Keratinocyte (primary cell): Measurements from ENCODE around the gene ZBTB32. TPM values are rescaled to one million over a fixed set of nuclear protein-coding genes. Genes with fewer than 3 reads are reported as not detected.
"Not testable (repeated sequence)": the region's sequence is repeated elsewhere in the genome, so short reads cannot be mapped to it uniquely, and the experiment has no call there.

ENCODE experiments used
- DNase-seq: peaks from one replicate; pipeline ENCODE4 v3.0.0-alpha.2; 2011; ENCODE audit warnings: low read depth, missing footprints, low spot score
- FAIRE-seq: peaks from 2 replicates; lab custom pipeline; 2011; peaks lifted over from hg19 to GRCh38; lab: Jason Lieb, UNC
- H2AFZ ChIP-seq: 2 replicates; pipeline ENCODE4 v1.6.0; 2012; ENCODE audit warnings: low read length, control low read depth, inconsistent platforms; ENCODE audit not compliant: control insufficient read depth
- H3K27ac ChIP-seq: 2 replicates; pipeline ENCODE4 v1.5.1; 2011; ENCODE audit warnings: low read length; ENCODE audit not compliant: control insufficient read depth, insufficient read depth
- H3K27me3 ChIP-seq: 3 replicates; pipeline ENCODE4 v1.6.0; 2011; ENCODE audit warnings: low read length; ENCODE audit not compliant: control insufficient read depth, insufficient read depth; ENCODE audit errors: extremely low read depth
- H3K36me3 ChIP-seq, 2 experiments: 2 replicates in 1 of 2; 3 replicates in 1 of 2; pipeline ENCODE4 v1.5.1; 2011; ENCODE audit warnings: low read length in 2 of 2, mild to moderate bottlenecking in 1 of 2; ENCODE audit not compliant: control insufficient read depth in 2 of 2, insufficient read depth in 2 of 2; ENCODE audit errors: extremely low read depth in 1 of 2
- H3K4me1 ChIP-seq: 3 replicates; pipeline ENCODE4 v1.5.1; 2011; ENCODE audit warnings: low read length; ENCODE audit not compliant: control insufficient read depth, insufficient read depth; ENCODE audit errors: extremely low read depth
- H3K4me2 ChIP-seq: 3 replicates; pipeline ENCODE4 v1.6.0; 2011; ENCODE audit warnings: low read depth, low read length; ENCODE audit not compliant: control insufficient read depth, insufficient read depth; ENCODE audit errors: extremely low read depth
- H3K4me3 ChIP-seq, 3 experiments: fragments of 200-600 bp in 1 of 3; sonication (generic) in 1 of 3; 2 replicates in 2 of 3; 3 replicates in 1 of 3; pipeline ENCODE4 v1.5.1; 2011 to 2016; ENCODE audit warnings: low read length in 3 of 3, mild to moderate bottlenecking in 3 of 3, control low read depth in 2 of 3, inconsistent platforms in 1 of 3, low read depth in 1 of 3, mixed read lengths in 1 of 3, mixed run types in 1 of 3, moderate library complexity in 1 of 3; ENCODE audit not compliant: control insufficient read depth in 2 of 3, insufficient read depth in 2 of 3; ENCODE audit errors: extremely low read depth in 1 of 3
- H3K79me2 ChIP-seq: 2 replicates; pipeline ENCODE4 v1.6.0; 2012; ENCODE audit warnings: low read length; ENCODE audit not compliant: control insufficient read depth, insufficient read depth
- H3K9ac ChIP-seq: 3 replicates; pipeline ENCODE4 v1.6.0; 2011; ENCODE audit warnings: low read length; ENCODE audit not compliant: control insufficient read depth, insufficient read depth; ENCODE audit errors: extremely low read depth
- H3K9me1 ChIP-seq: 3 replicates; pipeline ENCODE4 v1.6.0; 2011; ENCODE audit warnings: low read length; ENCODE audit not compliant: control insufficient read depth, insufficient read depth; ENCODE audit errors: extremely low read depth
- H3K9me3 ChIP-seq: 2 replicates; pipeline ENCODE4 v1.5.1; 2012; ENCODE audit warnings: low read depth, low read length; ENCODE audit not compliant: control insufficient read depth
- H4K20me1 ChIP-seq: 3 replicates; pipeline ENCODE4 v1.6.0; 2011; ENCODE audit warnings: low read length; ENCODE audit not compliant: control insufficient read depth, insufficient read depth; ENCODE audit errors: extremely low read depth
- CTCF ChIP-seq, 3 experiments: IDR thresholded peaks in 1 of 3; conservative IDR thresholded peaks in 1 of 3; optimal IDR thresholded peaks in 1 of 3; 2 replicates in 2 of 3; 3 replicates in 1 of 3; pipeline versions ENCODE3 to v1.5.1; 2011; ENCODE audit warnings: low read length in 3 of 3, mild to moderate bottlenecking in 3 of 3, moderate library complexity in 2 of 3, control low read depth in 1 of 3, inconsistent platforms in 1 of 3; ENCODE audit not compliant: insufficient read depth in 2 of 3; ENCODE audit errors: extremely low read depth in 1 of 3
- EZH2 ChIP-seq: IDR thresholded peaks from one replicate; pipeline ENCODE4 v1.6.1; 2012; ENCODE audit warnings: inconsistent platforms, mild to moderate bottlenecking, low read length, moderate library complexity
- dilution Hi-C: fragments of 300-500 bp; cut with MboI; formaldehyde crosslinking; loops from one replicate; pipeline ENCODE4 v1.7.0; 2020; ENCODE audit warnings: low sequenced_read_pairs; ENCODE audit not compliant: extremely low pct_ligation_motif_present
- polyA plus RNA-seq, 5 experiments: library from polyadenylated mRNA; depleted of rRNA in 3 of 5; stranded (reverse) in 3 of 5; stranded (forward) in 1 of 5; unstranded in 1 of 5; fragments of >200 nt; gene quantifications; 1 replicate in 1 of 5; 2 replicates in 3 of 5; 3 replicates in 1 of 5; pipeline versions ENCODE4 v1.2.1 to v1.2.3, GENCODE V29; 2011 to 2012; ENCODE audit warnings: missing spikeins in 2 of 5, low read depth in 1 of 5, low replicate concordance in 1 of 5

The ZBTB32 gene
- polyA plus RNA-seq, 1 donor (not counting 4 experiments of a cell fraction or from before 2014, with no cell fraction given): not detected

- no peak overlapping the region for H3K27ac ChIP-seq
- dilution Hi-C loops: no loop called here
- peaks cover 4% of the 10 kb centered on the region for H4K20me1 ChIP-seq
- no peaks in the 10 kb centered on the region for H3K27me3 ChIP-seq
- H2AFZ ChIP-seq: no peak overlapping the region
- TF ChIP-seq CTCF (optimal IDR thresholded peaks at IDR 0.05 in 1 of 3, IDR thresholded peaks at IDR 0.05 in 1 of 3, conservative IDR thresholded peaks at IDR 0.05 in 1 of 3; ENCODE audit: extremely low read depth in 1 of 3, insufficient read depth in 2 of 3, low read length in 3 of 3) (no peak), EZH2 (no peak)
- peaks cover 8% of the 10 kb centered on the region for H3K4me1 ChIP-seq
- FAIRE-seq: no peak
- H3K9me1 ChIP-seq: no peaks in the 10 kb centered on the region
- peaks cover 56 to 57% of the 10 kb centered on the region in 2 experiments for H3K36me3 ChIP-seq
- no peaks in the 10 kb centered on the region for H3K9me3 ChIP-seq
- peaks cover 42% of the 10 kb centered on the region for H3K79me2 ChIP-seq
- no peak overlapping the region for H3K4me2 ChIP-seq
- no peak overlapping the region for H3K9ac ChIP-seq
- no peak for DNase-seq
- no peak overlapping the region for H3K4me3 ChIP-seq
These were observed 19.3 kb downstream of the ZBTB32 start for GRCh38 chr19:35723671-35724070.

- H3K4me2 ChIP-seq, H4K20me1 ChIP-seq, H3K27ac ChIP-seq, H3K27me3 ChIP-seq, H3K9me3 ChIP-seq, FAIRE-seq, DNase-seq, H3K4me3 ChIP-seq, H2AFZ ChIP-seq, H3K9me1 ChIP-seq, dilution Hi-C loops, H3K9ac ChIP-seq, H3K4me1 ChIP-seq: not testable (repeated sequence)
- peaks cover 37% of the 10 kb centered on the region for H3K79me2 ChIP-seq
- peaks cover 60 to 62% of the 10 kb centered on the region in 2 experiments for H3K36me3 ChIP-seq
These were observed 19.8 kb downstream of the ZBTB32 start for GRCh38 chr19:35724132-35724531.

- FAIRE-seq (no peak), DNase-seq (no peak)
- TF ChIP-seq EZH2 (no peak), CTCF (optimal IDR thresholded peaks at IDR 0.05 in 1 of 3, IDR thresholded peaks at IDR 0.05 in 1 of 3, conservative IDR thresholded peaks at IDR 0.05 in 1 of 3; ENCODE audit: extremely low read depth in 1 of 3, insufficient read depth in 2 of 3, low read length in 3 of 3) (no peak)
- H3K4me1 ChIP-seq: peaks cover 2% of the 10 kb centered on the region
- H3K27me3 ChIP-seq: no peaks in the 10 kb centered on the region
- no peaks in the 10 kb centered on the region for H3K9me1 ChIP-seq
- H3K9ac ChIP-seq: no peak overlapping the region
- H4K20me1 ChIP-seq: peaks cover 4% of the 10 kb centered on the region
- H3K36me3 ChIP-seq: peaks cover 63 to 65% of the 10 kb centered on the region in 2 experiments
- H3K27ac ChIP-seq: no peak overlapping the region
- no peaks in the 10 kb centered on the region for H3K9me3 ChIP-seq
- no peak overlapping the region for H3K4me3 ChIP-seq
- dilution Hi-C loops: no loop called here
- H3K79me2 ChIP-seq: peaks cover 33% of the 10 kb centered on the region
- H3K4me2 ChIP-seq: no peak overlapping the region
- H2AFZ ChIP-seq: no peak overlapping the region
These were observed 20.2 kb downstream of the ZBTB32 start for GRCh38 chr19:35724560-35724959.
